Right renal cortex interstitium (tissue), 3 donors: ENCODE results near the gene GGTLC1. TPM values are rescaled to one million over a fixed set of nuclear protein-coding genes. Genes with fewer than 3 reads are reported as not detected.

Source experiments
- DNase-seq, 3 donors: peaks; one replicate each; pipeline ENCODE4 v3.0.0-alpha.2; 2013; ENCODE audit warnings: low read depth in 3 of 3, low spot score in 2 of 3
- polyA plus RNA-seq, 3 donors: library from polyadenylated mRNA; unstranded; fragments of 120-200 nt; gene quantifications; one replicate each; pipeline ENCODE4 v1.2.1, GENCODE V29; 2013; ENCODE audit not compliant: insufficient read length in 3 of 3

GGTLC1 gene
- not detected for polyA plus RNA-seq

GRCh38 chr20:23988561-23988960, at the start of gene GGTLC1:
TSS of gene GGTLC1 (minus strand) at chr20:23988779. CDS start at chr20:23986611, 2,168 bp downstream.
- DNase-seq, result no peak

- no peak for DNase-seq
Observed at GRCh38 chr20:24034820-24035219, 46.2 kb upstream of the GGTLC1 start.

DNA sequence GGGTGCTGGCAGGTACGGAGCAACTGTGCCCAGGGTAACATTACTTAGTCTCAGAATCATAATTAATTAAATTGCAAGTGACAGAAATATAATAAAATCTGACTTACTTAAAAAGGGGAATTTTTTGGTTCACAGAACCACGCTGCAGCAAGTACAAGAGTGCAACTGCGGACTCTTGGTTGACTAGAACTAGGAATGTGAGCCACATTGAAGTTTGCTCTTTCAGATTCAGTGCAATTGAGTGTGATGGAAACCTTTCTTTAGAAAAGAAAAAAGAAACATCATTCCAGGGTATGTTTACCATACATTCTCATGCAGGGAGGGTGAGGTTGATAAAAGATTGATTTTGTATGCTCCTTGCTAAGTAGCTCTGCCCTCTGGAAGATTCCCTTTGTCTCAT, 45.0 kb upstream of the GGTLC1 start:
- DNase-seq, result no peak

DNA sequence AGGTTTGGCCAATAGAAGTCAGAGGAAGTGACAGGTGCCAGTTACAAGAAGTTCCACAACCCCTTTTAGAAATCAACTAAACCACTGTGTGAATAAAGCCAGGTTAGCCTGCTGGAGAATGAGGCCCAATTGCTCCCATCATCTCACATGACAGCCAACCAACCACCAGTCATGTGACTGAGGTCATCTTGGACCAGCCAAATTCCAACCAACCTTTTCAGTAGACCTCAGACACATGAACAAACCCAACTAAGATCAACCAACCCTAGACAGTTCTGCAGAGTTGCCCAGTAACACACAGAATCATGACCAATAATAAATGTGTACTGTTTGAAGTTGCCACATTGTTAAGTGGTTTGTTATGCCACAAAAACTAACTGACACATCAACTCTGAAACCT, 44.6 kb upstream of the GGTLC1 start:
- DNase-seq, result no peak

DNA sequence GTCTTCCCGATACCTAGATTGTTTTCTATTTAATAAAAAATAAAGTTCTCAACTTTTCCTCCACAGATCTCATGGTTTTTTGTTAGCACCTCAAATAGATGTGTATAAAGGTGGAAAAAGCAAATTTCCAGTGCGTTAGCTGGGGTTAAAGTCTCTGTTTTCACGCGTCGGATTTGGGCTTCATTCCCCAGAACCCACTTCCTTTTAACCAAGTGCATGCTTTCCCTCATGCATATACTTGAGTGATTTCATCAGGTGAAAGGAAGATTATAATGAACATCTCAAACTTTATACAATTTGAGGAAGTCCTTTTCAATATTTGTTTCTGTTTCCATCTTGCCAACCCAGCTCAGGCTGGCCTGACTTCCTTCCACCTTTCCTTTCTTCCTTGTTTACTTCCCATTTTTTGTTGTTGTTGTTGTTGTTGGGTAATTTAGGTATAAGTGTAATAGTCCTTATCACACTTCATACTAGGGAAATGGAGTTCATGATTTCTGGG, 43.9 kb upstream of the GGTLC1 start:
- DNase-seq, result no peak

DNA sequence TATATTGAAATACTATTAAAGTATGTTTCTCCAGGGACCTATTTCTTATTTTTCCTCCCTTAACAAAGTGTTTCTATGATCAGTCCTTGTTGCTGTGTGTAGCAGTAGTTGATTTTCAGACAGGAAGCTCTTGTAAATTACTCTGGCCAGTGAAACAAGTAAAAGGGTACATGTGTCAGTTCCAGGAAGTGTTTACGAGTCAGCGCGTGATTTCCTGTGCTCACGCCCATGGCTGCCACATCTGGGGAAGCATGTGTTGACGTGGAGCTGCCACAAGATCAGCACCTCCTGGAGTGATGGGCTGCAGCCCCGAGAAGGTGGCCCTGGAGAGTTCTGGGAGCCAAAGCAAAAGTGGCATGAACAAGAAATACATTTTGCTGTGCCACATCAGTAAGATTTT, 38.6 kb upstream of the GGTLC1 start:
- no peak for DNase-seq

GRCh38 chr20:24022621-24023180, 34.1 kb upstream of the GGTLC1 start:
- DNase-seq, result no peak

DNA sequence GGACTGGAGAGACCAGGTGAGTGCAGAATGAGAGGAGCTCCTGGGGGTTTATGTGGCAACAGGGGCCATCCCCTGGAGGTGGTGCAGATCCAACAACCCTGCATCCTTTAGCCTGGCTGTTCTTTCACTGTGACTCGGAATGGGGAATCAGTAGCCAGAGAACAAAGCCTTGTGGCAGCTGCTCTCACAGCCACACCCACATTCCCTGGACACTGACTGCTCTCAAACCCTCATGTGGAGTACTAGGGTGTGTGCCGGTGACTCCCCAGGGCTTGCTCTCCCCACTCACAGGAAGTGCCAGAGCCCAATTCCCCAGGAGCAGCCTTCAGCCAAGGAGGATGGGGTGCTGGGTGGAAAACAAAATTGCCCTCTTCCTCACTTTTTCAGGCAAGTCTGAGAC, 30.2 kb upstream of the GGTLC1 start:
- DNase-seq, result no peak

DNA sequence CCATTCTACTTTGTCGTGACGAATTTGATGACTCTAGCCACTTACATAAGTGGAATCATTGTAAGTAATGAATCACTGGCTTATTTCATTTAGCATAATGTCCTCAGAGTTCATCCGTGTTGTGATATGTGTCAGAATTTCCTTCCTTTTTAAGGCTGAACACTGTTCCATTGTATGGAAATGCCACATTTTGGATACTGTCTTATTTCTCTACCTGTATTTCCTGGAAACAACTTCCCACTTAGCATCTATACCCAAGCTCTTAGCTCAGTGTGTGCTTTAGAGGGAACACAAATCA, 28.8 kb upstream of the GGTLC1 start:
- DNase-seq, result no peak

- no peak for DNase-seq
Observed at GRCh38 chr20:24016607-24017457, 28.3 kb upstream of the GGTLC1 start.

DNA sequence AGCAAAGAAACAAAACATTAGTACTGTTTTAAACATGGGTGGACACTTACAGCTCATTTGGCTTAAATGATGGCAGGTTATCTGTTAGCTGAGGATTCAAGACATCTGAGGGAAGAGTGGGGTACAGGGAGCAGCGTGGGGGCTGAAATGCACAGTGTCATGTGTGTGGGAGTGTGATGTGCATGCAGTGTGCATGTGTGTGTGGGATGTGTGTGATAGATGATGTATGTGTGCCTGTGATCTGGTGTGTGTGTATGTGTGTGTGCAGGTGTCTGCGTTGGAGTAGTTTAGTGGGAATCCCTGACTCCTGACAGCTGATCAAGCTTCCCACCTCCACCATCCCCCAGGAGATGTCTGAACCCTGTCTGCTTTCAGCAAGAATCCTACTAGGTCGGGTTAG, 25.4 kb upstream of the GGTLC1 start:
- DNase-seq, result no peak

DNA sequence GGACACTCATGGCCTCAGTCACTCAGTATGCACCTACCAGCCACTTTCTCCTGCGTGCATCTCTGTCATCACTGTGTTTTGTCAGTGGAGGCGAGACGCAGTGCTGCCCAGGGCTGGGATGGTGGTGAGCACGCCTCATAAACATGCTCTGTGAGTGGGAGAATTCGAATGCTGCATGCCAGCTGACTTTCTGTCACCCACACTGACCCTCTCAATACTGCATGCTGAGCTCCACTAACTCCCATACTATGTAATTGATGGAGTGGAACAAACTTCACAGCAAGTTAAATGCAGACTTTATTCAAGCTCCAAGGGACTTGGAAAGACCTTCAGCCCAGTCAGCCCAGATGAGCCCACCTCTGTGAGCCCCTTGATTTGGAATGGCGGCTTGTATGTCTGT, 22.7 kb upstream of the GGTLC1 start:
- peak in 2 of 3 donors; percentile 17 to 51 for DNase-seq

DNA sequence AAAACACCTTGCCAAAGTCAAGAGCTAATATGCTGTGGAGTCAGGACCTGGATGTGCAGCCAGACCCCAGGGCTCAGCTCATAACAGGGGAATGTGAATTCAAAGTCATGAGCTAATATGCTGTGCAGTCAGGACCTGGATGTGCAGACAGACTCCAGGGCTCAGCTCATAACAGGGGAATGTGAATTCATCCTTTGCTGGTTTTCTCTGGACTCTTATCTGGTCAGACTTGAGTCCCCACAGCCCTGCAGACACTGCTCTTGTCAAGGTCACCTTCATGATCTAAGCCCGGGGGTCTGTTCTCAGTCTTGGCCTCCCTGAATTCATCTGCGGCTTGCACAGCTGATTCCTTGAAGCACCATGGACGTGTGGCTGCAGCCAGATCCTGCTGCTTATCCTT, 19.2 kb upstream of the GGTLC1 start:
- no peak for DNase-seq

DNA sequence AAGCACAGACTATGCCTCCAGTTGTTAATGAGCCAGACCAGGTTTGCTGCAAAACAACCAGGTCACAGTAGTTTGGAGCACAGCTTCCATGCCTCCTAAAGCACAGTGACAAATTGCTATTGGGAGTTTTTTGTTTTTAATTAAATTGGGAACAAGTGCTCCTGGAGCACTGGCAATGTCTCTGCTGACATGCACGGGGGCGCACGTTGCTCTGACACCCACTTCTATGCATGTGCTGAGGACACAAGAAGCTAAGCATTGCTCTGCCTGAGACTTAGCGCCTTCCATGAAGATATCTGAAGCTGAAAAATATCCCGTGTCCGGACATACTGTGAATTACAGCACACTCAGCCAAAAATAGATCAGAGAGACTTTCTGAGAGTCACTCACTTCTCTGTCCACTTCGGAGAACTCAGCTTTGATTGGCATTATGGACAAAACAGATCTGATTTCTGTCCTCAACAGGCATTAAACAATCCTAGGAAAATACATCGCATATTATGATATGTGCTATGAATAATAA, 18.6 kb upstream of the GGTLC1 start:
- no peak for DNase-seq

GRCh38 chr20:24006626-24007025, 18.0 kb upstream of the GGTLC1 start:
- DNase-seq, result no peak

DNA sequence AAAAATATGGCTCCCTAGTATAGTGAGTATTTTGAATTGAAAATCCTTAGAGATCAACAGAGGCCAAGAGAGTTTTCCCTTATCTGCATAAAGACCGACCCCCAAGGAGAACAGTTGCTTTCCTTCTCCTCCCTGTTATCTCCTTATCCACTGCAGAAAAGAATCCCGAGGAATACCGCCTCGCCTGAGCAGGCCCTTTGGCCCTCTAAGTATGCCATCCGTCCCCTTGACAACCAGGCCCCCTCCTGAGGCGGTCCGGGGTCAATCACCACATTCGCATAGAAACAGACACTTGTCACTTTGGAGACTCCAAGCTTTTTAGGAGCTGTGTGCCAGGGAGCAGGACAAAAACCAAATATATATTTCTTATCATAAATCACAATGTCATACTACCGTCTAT, 15.9 kb upstream of the GGTLC1 start:
- DNase-seq, result no peak

- DNase-seq, result no peak
Observed at GRCh38 chr20:24002896-24003295, 14.3 kb upstream of the GGTLC1 start.

DNA sequence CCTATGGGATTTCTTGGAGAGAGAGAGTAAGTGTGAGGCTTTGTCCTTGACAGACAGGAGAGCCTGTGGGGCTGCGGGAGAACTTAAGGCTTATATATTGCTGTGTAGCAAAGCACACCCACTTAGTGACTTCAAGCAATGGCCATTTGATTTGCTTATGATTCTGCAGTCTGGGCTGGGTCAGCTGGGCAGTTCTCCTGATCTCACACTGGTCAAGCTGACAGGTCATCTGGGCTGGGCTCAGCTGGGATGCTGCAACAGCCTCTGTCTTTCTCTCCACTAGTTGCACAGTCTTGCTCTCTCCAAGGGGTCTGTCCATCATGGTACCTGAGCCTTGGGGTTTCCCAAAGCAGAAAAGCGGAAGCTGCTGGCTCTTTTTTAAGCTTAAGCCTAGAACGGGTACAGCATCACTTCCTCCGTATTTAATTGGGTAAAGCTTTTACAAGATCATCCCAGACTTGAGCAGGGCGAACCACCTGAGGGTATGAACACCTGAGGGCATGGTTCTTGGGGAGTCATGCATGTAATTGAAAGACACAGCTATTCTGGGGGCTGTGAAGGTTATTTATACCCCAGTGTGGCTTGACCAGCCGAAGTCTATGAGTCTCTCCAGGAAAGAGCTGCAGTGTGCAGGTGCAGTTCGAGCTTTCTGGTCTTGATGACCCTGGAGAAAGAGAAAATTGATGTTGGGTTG, 13.3 kb upstream of the GGTLC1 start:
- no peak for DNase-seq

DNA sequence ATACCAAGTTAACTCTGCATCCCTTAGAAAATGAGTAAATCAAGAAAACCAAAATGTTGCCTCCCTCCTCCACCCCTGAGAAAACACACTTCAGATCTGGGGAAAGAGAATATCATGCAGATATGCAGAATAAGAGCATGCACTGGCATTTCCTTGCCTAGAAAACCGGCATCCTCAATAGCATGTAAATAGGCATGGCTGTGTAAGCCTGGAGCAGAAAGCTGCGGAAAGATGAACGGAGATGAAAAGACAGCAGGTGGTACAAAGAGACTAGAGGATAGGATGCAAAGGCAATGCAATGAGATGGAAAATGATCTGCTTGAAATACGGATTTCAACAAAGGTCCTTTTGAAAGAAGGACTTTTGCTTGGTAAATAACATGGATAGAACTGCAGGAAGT, 10.3 kb upstream of the GGTLC1 start:
- DNase-seq, result no peak

DNA sequence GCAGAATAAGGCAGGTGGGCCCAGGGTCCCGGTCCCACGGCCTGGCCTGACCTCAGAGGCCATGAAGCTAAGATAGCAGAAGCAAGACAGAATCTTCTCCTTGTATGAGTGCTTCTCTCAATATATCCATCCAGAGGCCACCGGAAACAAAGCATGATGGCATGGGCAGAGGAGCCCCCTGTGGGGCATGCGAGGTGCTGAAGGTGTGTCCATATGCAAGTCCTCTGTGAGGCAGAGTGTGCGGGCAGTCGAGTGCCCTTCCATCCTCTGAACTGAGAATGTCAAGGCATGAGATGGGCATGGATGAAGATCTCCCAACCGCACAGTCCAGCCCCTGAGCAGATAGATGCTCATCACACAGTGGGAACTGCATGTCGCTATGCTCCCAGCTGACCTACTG, 9.8 kb upstream of the GGTLC1 start:
- no peak for DNase-seq

DNA sequence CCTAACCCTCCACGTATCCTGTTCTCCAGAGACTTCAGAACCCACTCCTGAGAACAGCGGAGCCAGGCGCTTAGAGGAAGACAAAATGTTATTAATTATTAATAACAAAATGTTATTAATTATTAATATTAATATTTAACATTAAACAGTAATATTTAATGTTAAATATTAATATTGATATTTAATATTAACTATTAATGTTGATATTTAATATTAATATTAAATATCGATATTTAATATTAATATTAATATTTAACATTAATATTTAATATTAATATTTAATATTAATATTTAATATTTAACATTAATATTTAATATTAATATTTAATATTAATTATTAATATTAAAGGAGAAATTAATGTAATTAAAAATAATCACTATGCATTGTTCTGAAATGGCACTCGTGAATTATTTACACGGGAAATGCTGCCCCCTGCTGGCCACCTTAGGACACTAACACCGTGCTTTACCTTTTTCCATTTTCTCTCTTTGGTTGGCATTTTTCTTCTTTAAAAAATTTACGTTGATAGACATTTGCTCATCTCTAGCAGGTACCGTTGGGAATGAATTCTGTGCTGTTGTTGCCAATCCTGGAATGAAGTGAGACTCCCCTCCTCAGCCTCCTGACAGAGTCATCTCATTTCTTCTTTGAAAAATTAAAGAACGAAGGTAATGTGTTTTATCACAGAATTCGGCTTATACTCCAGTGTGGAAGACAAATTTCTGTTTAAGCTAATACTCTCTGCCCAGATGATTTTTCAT, 7.5 kb upstream of the GGTLC1 start:
- no peak for DNase-seq
